ENCODE results near the gene KRTAP4-5.

DNA sequence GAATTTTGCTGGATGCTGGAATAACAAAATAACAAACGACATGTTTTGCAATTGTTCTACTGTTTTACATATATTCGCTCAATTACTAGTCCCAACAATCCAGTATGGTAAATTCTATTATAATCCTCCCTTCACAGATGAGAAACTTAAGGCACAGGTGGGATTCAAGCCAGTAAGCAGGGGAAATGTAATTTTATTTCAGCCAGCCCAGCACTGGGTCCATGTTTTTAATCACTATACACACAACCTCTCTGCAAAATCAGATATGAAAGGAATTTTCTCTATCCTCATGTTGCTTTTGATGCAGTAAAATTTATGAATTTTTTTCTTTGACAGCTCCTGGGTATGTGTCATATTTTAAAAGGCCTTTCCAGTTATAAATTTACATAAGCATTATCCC is 4.4 kb downstream of the KRTAP4-5 start:
- no peak for TF ChIP-seq EZH2 (IDR thresholded peaks at IDR 0.05; ENCODE audit: low read depth, unreplicated experiment)
- TF ChIP-seq, protein P1, sequence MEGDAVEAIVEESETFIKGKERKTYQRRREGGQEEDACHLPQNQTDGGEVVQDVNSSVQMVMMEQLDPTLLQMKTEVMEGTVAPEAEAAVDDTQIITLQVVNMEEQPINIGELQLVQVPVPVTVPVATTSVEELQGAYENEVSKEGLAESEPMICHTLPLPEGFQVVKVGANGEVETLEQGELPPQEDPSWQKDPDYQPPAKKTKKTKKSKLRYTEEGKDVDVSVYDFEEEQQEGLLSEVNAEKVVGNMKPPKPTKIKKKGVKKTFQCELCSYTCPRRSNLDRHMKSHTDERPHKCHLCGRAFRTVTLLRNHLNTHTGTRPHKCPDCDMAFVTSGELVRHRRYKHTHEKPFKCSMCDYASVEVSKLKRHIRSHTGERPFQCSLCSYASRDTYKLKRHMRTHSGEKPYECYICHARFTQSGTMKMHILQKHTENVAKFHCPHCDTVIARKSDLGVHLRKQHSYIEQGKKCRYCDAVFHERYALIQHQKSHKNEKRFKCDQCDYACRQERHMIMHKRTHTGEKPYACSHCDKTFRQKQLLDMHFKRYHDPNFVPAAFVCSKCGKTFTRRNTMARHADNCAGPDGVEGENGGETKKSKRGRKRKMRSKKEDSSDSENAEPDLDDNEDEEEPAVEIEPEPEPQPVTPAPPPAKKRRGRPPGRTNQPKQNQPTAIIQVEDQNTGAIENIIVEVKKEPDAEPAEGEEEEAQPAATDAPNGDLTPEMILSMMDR (conservative IDR thresholded peaks at IDR 0.05; ENCODE audit: low read depth in 2 of 2) = no peak
